ENCODE results near the gene PCK1.

Gene PCK1

GRCh38 chr20:57603120-57603519, 42.2 kb downstream of the PCK1 start:
- no peak for TF ChIP-seq CTCF (IDR thresholded peaks at IDR 0.05; ENCODE audit: low read depth, low read length)
- in situ Hi-C loops (cut with HindIII; ENCODE audit: low sequenced_read_pairs), result no loop called here
- DNase-seq (ENCODE audit: low read depth, low spot score), result no peak
- no peak overlapping the region for H3K4me3 ChIP-seq (ENCODE audit: low read depth, low read length)

GRCh38 chr20:57605045-57605444, 44.1 kb downstream of the PCK1 start:
- in situ Hi-C loops (cut with HindIII; ENCODE audit: low sequenced_read_pairs), result no loop called here
- TF ChIP-seq CTCF (IDR thresholded peaks at IDR 0.05; ENCODE audit: low read depth, low read length), result no peak
- no peak for DNase-seq (ENCODE audit: low read depth, low spot score)

GRCh38 chr20:57605878-57606277, 45.0 kb downstream of the PCK1 start:
- in situ Hi-C loops (cut with HindIII; ENCODE audit: low sequenced_read_pairs), result no loop called here
- no peak overlapping the region for H3K4me3 ChIP-seq (ENCODE audit: low read depth, low read length)
- DNase-seq (ENCODE audit: low read depth, low spot score), result no peak
- TF ChIP-seq CTCF (IDR thresholded peaks at IDR 0.05; ENCODE audit: low read depth, low read length), result no peak

More at GRCh38 chr20:57605045-57605444, 44.1 kb downstream of the PCK1 start:
- no peak overlapping the region for H3K4me3 ChIP-seq (ENCODE audit: low read depth, low read length)

GRCh38 chr20:57608516-57608915, 47.6 kb downstream of the PCK1 start:
- DNase-seq (ENCODE audit: low read depth, low spot score), result no peak
- in situ Hi-C loops (cut with HindIII; ENCODE audit: low sequenced_read_pairs), result no loop called here
- H3K4me3 ChIP-seq (ENCODE audit: low read depth, low read length), result no peak overlapping the region
- no peak for TF ChIP-seq CTCF (IDR thresholded peaks at IDR 0.05; ENCODE audit: low read depth, low read length)

- in situ Hi-C loops (cut with HindIII; ENCODE audit: low sequenced_read_pairs), result no loop called here
- DNase-seq (ENCODE audit: low read depth, low spot score), result no peak
- TF ChIP-seq CTCF (IDR thresholded peaks at IDR 0.05; ENCODE audit: low read depth, low read length), result no peak
- H3K4me3 ChIP-seq (ENCODE audit: low read depth, low read length), result no peak overlapping the region
Measured at GRCh38 chr20:57609086-57609841, 48.4 kb downstream of the PCK1 start.

- no peak for DNase-seq (ENCODE audit: low read depth, low spot score)
- H3K4me3 ChIP-seq (ENCODE audit: low read depth, low read length), result no peak overlapping the region
- peak; percentile 11 for TF ChIP-seq CTCF (IDR thresholded peaks at IDR 0.05; ENCODE audit: low read depth, low read length)
- in situ Hi-C loops (cut with HindIII; ENCODE audit: low sequenced_read_pairs), result no loop called here
Measured at GRCh38 chr20:57609842-57610167, 48.9 kb downstream of the PCK1 start.
